GM12892 (cell line): ENCODE results near the gene PVALB.

Experiments
- POLR2A ChIP-seq: IDR thresholded peaks from 2 replicates; pipeline ENCODE4 v1.6.1; 2011; ENCODE audit warnings: low read depth, low read length, control low read depth
- TAF1 ChIP-seq: IDR thresholded peaks from 2 replicates; pipeline ENCODE4 v1.6.1; 2011; ENCODE audit warnings: low read depth, mild to moderate bottlenecking, control low read depth, low read length, borderline replicate concordance

DNA sequence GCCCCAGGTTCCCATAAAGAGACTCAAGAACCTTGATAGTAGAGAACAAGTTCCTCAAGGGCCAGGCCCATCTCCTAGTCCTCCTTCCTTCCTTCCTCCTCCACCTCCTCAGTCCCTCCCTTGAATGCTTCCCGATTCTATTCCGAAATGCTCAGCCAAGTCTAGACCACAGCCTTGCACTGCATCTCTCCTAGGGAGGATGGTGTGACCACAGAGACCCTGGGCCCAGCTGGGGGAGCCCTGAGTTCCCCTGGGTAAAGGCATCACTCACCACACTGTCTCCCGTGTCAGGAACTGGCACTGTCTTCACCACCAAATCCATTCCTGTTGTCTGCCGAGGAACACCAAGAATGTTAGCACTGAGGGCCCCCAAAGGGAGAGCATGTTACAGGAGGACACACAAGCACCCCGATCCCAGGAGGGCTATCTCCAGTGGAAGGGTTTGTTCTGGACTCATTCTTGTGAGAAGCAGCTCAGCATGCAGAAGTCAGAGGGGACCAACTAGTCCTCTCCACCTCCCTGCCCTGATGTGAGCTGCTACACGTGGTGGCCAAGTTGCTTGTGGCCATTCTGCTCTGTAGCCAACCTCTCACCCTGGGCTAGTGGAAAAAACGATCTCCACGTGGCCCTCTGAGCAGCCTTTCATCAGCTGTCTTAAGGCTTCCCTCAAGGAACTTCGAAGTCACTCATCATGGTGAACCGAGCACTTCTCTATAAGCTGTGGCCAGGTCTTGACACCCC, 49.6 kb downstream of the PVALB start:
- TF ChIP-seq TAF1 (no peak), POLR2A (no peak)
